GM20431 (cell line): ENCODE results near the gene ZRANB1.

Experiments
- in situ Hi-C: fragments of 300-500 bp; cut with MseI, MboI; formaldehyde crosslinking; loops from one replicate; pipeline ENCODE4 v1.15.0; 2020; ENCODE audit warnings: low sequenced_read_pairs; ENCODE audit not compliant: unreplicated experiment

The ZRANB1 gene

DNA sequence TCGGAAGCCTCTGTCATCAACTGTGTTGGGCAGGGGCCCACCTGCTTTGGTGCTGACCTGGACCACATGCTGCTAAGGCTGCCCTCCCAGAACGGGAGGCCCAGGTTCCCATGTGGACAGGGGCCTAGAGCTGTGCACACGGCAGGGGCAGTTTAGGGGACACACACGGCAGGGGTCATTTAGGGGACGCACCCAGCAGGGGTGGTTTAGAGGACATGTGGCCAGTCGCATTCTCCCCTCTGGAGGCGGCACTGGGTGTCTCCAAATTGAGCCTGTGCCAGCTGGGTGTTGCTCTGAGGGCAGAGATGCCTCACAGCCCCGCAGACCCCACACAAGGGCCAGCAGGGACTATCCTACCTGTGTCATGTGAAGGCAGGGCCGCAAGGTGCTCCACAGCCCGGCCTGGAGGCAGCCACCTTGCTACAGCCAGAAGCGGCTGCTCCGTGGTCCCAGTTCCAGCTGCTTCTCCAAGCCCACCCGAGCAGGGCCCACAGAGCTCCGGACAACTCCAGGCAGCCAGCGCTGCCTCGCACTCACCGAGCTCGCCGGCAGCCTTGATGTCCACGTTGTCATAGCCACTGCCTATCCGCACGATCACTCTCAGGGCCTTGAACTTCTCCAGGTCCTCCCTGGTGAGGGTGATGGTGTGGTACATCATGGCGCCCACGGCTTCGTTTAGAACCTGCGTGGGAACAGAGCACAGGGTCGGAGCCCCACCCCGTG lies 60.7 kb downstream of the ZRANB1 start:
- in situ Hi-C loops = no loop called here

GRCh38 chr10:125003146-125003900 lies 61.4 kb downstream of the ZRANB1 start:
- in situ Hi-C loops = no loop called here

DNA sequence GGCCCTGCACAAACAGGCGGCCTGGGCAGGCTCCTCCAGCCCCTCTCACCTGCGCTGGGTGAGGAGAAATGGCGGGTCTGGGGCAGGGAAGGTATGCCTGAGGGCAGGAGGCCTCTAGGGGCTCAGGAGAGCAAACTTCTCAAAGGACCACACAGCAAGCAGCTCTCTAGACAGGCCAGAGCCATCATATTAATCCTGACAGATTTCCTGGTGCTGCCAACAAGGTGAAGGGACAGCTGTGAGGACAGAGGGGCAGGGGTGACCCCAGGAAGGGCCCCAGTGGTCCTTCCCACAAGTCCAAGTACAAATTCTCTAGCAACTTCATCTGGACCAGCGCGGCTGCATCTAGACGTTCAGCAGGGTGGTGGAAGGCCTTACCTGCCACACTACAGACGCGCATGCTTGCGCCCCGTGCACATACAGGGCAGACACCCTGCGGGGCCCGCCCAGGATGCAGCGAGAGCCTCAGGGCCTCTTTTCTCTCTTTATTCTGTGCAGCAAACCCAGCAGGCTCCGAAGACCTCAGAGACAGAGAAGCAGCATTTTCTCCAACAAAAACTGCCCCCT lies 62.1 kb downstream of the ZRANB1 start:
- in situ Hi-C loops = no loop called here

DNA sequence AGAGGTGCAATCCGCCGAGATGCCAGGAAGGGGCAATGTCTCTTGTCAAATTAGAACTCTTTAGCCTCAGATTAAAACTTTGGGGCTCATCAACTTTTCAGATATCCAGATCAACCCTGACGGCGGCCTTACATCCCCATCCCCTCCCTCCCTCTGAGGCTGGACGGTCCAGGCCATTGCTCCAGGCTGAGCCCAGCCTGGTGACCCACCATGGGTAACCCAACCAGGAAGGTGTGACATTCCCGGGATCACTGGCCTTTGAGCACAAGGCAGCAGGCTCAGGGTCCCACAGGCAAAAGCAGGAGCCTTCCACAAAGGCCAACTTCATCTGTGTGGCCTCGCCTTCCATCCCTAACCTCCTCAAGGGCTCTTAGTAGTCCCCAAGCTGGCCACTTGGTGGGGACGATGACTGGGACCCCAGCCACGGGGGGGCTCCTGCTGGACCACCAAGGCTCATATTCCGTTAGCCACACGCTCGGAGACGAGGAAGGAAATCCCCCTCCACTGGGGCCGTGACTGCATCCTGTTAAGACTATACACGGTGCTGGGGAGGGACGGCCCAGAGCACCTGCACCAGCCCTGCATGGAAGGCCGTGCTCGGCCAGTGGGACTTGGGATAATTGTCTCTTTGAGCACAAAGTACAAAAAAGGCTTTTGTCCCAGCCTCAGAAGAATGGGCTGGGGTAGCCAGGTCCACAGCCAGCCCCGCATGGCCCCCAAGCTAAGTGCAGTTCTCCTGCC lies 62.8 kb downstream of the ZRANB1 start:
- in situ Hi-C loops = no loop called here

- in situ Hi-C loops = no loop called here
Measured at GRCh38 chr10:125005312-125006187, 63.6 kb downstream of the ZRANB1 start.

DNA sequence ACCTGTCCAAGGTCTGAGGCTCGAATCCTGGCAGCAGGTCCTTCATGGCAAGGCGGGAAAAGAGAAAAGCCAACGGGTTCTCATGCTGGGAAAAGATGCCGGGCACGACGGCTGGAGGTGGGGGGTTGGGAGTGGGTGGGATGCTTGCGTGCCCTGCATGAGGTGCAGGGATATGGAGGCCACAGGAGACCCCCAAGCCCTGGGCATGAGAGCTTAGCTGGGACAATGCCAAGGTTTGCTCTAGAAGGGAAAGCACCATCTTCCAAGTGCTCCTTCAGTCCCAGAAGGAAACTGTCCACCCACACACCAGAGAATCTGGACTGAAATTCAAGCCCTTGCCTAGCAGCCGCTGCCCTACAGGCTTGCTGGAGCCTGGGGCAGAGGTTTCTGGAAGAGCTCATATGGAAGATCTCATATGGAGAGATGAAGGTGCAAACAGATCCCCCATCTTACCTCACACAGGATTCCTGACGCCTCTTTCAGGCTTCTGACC lies 64.3 kb downstream of the ZRANB1 start:
- in situ Hi-C loops = no loop called here

- in situ Hi-C loops = no loop called here
Measured at GRCh38 chr10:125006921-125007426, 65.1 kb downstream of the ZRANB1 start.

GRCh38 chr10:125007436-125007835 lies 65.5 kb downstream of the ZRANB1 start:
- in situ Hi-C loops = no loop called here

DNA sequence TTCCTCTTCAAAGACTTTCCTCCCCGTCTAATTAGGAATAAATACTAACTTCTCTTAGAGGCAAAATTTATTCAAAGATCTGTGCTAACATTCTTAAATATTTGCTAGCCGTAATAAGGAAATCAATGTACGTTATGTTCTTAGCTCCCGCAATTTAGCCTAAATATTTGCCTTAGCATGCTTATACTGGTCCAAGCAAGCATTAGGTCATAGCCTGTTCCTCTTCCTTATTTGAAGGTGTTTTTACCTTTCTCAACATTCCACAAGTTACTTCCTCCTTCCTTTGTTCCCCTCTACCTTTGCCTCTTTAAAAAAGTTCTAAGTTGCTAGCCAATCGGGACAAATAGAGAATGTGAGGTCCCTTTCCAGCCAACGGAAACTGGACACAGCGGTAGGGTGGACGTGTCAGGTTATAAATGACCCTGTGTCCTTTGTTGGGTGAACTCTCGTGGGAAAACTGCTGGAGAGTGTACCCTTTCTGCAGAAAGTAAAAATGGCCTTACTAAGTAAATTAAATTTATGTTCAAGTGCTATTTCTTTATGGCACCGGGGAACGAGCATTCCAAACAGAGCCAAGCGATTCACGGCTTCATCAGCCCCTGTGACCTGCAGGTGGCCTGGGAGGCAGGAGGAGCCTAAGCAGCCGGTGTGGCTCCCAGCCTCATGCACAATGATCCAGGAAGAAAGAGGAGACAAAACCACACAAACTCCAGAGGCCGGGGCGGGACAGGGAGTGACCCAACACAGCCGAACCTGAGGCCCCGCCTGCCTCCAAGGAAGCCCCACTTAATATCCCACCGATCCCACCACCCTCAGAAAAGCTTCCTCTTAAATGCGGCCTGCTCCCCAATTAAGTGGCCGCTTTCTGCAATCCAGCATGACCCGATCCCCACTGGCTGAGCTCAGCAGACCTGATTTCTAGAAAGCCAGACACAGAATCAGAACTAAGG lies 67.0 kb downstream of the ZRANB1 start:
- in situ Hi-C loops = no loop called here

GRCh38 chr10:125009661-125010161 lies 67.8 kb downstream of the ZRANB1 start:
- in situ Hi-C loops = no loop called here

GRCh38 chr10:125010362-125010761 lies 68.4 kb downstream of the ZRANB1 start:
- in situ Hi-C loops = no loop called here

GRCh38 chr10:125011171-125011925 lies 69.4 kb downstream of the ZRANB1 start:
- in situ Hi-C loops = no loop called here

DNA sequence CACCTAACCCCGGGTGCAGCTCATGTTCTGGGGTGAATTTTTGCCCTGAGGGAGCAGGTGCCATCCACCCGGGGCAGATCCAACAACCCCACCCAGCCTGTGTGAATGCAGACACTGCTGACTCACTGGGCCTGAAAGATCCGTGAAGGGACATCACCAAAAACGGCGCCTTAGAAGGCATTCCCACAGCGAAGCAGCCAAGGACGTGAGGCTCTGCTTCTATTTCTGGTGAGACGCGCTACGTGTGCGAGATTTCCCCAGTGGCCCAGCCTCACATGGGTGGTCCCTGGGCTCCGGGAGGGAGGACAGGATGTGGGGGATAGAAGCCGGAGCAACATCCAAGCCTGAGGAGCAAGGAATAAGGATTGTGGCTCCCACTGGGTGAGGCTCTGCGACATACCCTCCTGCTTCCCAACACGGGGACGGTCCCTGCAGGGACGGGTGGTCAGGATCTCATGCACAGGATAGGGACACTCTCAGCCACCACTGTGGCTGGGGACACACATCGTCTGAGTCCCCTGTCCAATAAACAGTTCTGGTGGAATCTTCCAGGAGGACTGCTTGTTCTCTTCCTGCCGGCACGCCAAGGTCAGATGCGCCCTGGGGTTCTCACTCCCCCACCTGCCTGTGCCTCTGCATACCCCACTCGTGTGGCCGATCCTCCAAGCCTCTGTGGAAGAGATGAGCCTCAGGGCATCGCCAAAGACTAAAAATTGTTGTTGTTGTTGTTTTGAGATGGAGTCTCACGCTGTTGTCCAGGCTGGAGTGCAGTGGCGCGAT lies 70.2 kb downstream of the ZRANB1 start:
- in situ Hi-C loops = no loop called here

GRCh38 chr10:125012851-125013528 lies 71.1 kb downstream of the ZRANB1 start:
- in situ Hi-C loops = no loop called here

GRCh38 chr10:125013529-125013872 lies 71.6 kb downstream of the ZRANB1 start:
- in situ Hi-C loops = no loop called here
